ENCODE results near the gene SPHK1.

- TF ChIP-seq POLR2A (IDR thresholded peaks at IDR 0.05) (no peak), CTCF (IDR thresholded peaks at IDR 0.05) (no peak)
Measured at GRCh38 chr17:76421044-76421407, 36.6 kb downstream of the SPHK1 start.
